ENCODE data around the gene TM2D1. TPM values are rescaled to one million over a fixed set of nuclear protein-coding genes. Genes with fewer than 3 reads are reported as not detected.

TM2D1 gene
- 39.4 and 45.2 TPM in 2 replicates for total RNA-seq

GRCh38 chr1:61724813-61725694 is at the start of gene TM2D1:
Gene TM2D1 (minus strand): TSS chr1:61725141. CDS start chr1:61725120, 21 bp downstream.

GRCh38 chr1:61741711-61742619 is 17.0 kb upstream of the TM2D1 start, which contains the start of gene PATJ:
Gene PATJ (plus strand): TSS chr1:61742480. CDS start chr1:61762893, 20,413 bp downstream.

Other genes starting within 250 kb of the TM2D1 start
- gene PATJ, start 17.3 kb upstream of the TM2D1 start, total RNA-seq = 4.3 and 6.8 TPM in 2 replicates

All from bronchial smooth muscle cell (primary cell).